Right lobe of liver (tissue), 6 donors: ENCODE measurements around the gene ERGIC1. TPM values are rescaled to one million over a fixed set of nuclear protein-coding genes. Genes with fewer than 3 reads are reported as not detected.

ENCODE experiments used
- ATAC-seq, 4 donors: fragments of 200-7000 bp; cut with Tn5 transposase; one replicate each; pipeline ENCODE4 v1.9.1; 2020; ENCODE audit warnings: mild to moderate bottlenecking in 4 of 4, moderate library complexity in 4 of 4
- DNase-seq, 3 donors: peaks; one replicate each; pipeline ENCODE4 v3.0.0-alpha.2; 2020
- H3K27ac ChIP-seq, 3 donors: fragments of 200-600 bp; one replicate each; pipeline ENCODE4 v1.8.0; 2022
- H3K27me3 ChIP-seq, 2 donors: fragments of 200-600 bp; one replicate each; pipeline ENCODE4 v1.8.0; 2022
- H3K36me3 ChIP-seq, 4 donors: fragments of 200-600 bp; sonication (generic) in 1 of 4; one replicate each; pipeline versions ENCODE4 v1.5.1 to v1.8.0; 2017 to 2022; ENCODE audit warnings: control low read depth in 1 of 4
- H3K4me1 ChIP-seq, 4 donors: fragments of 200-600 bp; sonication (generic) in 1 of 4; one replicate each; pipeline versions ENCODE4 v1.5.1 to v1.8.0; 2017 to 2022; ENCODE audit warnings: control low read depth in 1 of 4
- H3K4me3 ChIP-seq, 3 donors: fragments of 200-600 bp; one replicate each; pipeline ENCODE4 v1.8.0; 2022
- H3K9me3 ChIP-seq, 4 donors: fragments of 200-600 bp; sonication (generic) in 1 of 4; one replicate each; pipeline versions ENCODE4 v1.5.1 to v1.8.0; 2017 to 2022; ENCODE audit warnings: control low read depth in 1 of 4
- POLR2A ChIP-seq: fragments of 450-650 bp; IDR thresholded peaks from one replicate; pipeline ENCODE4 v1.6.1; 2017; ENCODE audit warnings: antibody characterized with exemption, mild to moderate bottlenecking
- WGBS: methylation state at CpG from one replicate; pipeline ENCODE4 v1.1.6; 2018; ENCODE audit warnings: low coverage, low lambda C conversion rate; ENCODE audit not compliant: insufficient coverage; ENCODE audit errors: missing lambda C conversion rate; 5-methylcytosine and 5-hydroxymethylcytosine counted together
- intact Hi-C, 2 donors: fragments of 100-400 bp; cut with DNase I; formaldehyde crosslinking; loops; one replicate each; pipeline versions ENCODE4 v1.11.2 to v1.14.1; 2022
- total RNA-seq, 6 experiments: library from RNA; depleted of rRNA in 2 of 6; stranded (reverse); fragments of >200 nt in 2 of 6; fragmentation: NEBNext Ultra II Directional in 3 of 6; extraction: Animal tissue kit (Norgen Biotek cat#: 25700) in 3 of 6; gene quantifications; one replicate each; pipeline versions ENCODE4 v1.1.0 to v1.2.4, GENCODE V29; 2016 to 2023
- TF ChIP-seq, protein P1 (sequence below), 4 donors: fragments of 200-600 bp in 3 of 4; fragments of 450-650 bp in 1 of 4; IDR thresholded peaks; one replicate each; pipeline versions ENCODE4 v1.5.1 to v1.8.0; 2016 to 2022; ENCODE audit warnings: antibody characterized with exemption in 4 of 4, mild to moderate bottlenecking in 2 of 4
- donor health status: DM: no; HTN: yes; CAD: no.
- donor health status: DM: no; HTN: no; CAD: no.
- donor health status: DM: no; HTN: no; CAD: no.
- donor health status: DM: no; HTN: yes; CAD: no.
- donor health status: DM: no; HTN: yes; CAD: no.

The ERGIC1 gene
- total RNA-seq, 6 experiments from 2014 or later: 103 to 264 (median 154) TPM

DNA sequence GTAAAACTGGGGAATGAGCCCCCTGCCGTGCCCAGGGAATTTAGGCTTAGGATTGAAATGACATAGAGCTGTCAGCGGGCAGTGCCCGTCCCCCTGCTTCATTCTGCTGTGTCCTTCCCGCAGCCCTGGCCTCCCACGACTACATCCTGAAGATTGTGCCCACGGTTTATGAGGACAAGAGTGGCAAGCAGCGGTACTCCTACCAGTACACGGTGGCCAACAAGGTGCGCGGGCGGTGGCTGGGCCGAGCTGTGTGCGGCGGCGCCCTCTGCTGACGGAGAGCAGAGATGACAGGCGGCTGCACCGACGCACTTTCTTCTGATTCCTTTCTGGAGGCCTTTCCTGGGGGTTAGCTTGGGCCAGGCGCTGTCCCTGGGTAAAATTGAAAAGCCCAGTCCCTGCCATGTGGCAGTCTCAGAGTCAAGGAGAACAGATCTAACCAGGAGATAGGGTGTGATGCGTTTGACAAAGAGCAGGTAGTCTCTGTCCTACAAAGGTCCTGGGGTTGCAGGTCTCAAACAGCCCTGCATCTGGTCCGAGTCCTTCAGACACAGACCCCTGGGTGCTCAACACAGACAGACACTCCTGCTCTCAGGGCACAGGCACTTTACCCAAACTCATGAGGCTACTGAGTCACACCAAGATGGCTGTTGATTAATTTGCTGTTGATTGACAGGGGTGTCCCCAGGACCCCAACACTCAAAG, 98.4 kb downstream of the ERGIC1 start:
- intact Hi-C loops: loop anchor here in 1 of 2 donors (5.0 kb wide), 1 partner anchor 220 kb away; no protein-coding TSS in a partner anchor
- Histone ChIP-seq H3K9me3 (no peaks in the 10 kb centered on the region), H3K36me3 (peaks cover 0 to 24% (median 11%) of the 10 kb centered on the region in 4 donors), H3K27ac (peak overlapping the region in 1 of 3 donors; percentile 6), H3K4me1 (peaks cover 0 to 7% (median 0%) of the 10 kb centered on the region in 4 donors), H3K27me3 (no peaks in the 10 kb centered on the region), H3K4me3 (no peak overlapping the region)
- TF ChIP-seq, protein P1, sequence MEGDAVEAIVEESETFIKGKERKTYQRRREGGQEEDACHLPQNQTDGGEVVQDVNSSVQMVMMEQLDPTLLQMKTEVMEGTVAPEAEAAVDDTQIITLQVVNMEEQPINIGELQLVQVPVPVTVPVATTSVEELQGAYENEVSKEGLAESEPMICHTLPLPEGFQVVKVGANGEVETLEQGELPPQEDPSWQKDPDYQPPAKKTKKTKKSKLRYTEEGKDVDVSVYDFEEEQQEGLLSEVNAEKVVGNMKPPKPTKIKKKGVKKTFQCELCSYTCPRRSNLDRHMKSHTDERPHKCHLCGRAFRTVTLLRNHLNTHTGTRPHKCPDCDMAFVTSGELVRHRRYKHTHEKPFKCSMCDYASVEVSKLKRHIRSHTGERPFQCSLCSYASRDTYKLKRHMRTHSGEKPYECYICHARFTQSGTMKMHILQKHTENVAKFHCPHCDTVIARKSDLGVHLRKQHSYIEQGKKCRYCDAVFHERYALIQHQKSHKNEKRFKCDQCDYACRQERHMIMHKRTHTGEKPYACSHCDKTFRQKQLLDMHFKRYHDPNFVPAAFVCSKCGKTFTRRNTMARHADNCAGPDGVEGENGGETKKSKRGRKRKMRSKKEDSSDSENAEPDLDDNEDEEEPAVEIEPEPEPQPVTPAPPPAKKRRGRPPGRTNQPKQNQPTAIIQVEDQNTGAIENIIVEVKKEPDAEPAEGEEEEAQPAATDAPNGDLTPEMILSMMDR (IDR thresholded peaks at IDR 0.05): peak; percentile 90 to 96 (median 96)
- no peak for TF ChIP-seq POLR2A
- ATAC-seq (peak; percentile 91 to 99 (median 96)), DNase-seq (peak; percentile 79 to 81 (median 79))
- 13% methylated on average over 6 of the region's 22 CpGs for WGBS

DNA sequence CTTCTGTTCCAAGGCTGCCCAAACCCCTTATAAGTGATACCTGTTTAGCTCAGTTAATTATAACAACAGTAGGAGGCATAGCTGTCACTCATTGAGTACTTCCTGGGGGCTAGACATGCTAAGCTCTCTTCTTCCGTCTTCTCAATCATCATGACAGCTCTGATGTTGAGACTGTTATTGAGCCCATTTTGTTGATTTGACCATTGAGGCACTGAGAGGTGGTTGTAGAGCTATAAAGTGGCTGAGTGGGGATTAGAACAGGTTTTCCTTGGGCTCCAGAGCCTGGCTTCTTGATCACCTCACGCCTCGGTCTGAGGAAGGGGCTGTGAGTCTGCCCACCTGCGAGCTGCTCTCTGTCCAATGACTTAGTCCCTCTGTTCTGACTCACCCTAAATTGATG, 99.2 kb downstream of the ERGIC1 start:
- no peaks in the 10 kb centered on the region for H3K9me3 ChIP-seq
- 97% methylated on average over 4 of the region's 4 CpGs for WGBS
- H3K4me3 ChIP-seq: no peak overlapping the region
- H3K27ac ChIP-seq: no peak overlapping the region
- peaks cover 0 to 7% (median 0%) of the 10 kb centered on the region in 4 donors for H3K4me1 ChIP-seq
- intact Hi-C loops: loop anchor here in 1 of 2 donors (5.0 kb wide), 1 partner anchor 221 kb away; no protein-coding TSS in a partner anchor
- DNase-seq (no peak), ATAC-seq (no peak)
- H3K36me3 ChIP-seq: peaks cover 0 to 31% (median 13%) of the 10 kb centered on the region in 4 donors
- no peaks in the 10 kb centered on the region for H3K27me3 ChIP-seq
- TF ChIP-seq, protein P1 (IDR thresholded peaks at IDR 0.05): no peak
- no peak for TF ChIP-seq POLR2A

DNA sequence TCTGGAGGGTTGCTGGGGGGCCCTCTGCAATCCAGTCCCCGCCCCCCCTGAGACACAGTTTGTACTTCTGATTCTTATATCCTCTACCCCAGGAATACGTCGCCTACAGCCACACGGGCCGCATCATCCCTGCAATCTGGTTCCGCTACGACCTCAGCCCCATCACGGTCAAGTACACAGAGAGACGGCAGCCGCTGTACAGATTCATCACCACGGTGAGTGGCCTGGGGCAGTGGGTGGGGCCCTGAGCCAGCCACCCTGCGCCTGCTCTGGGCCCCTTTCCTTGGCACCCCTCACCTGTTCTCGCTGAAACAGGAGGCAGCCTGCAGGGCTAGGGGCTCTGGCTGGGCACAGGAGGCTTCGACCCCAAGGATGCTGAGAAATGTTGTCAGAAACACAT, 101.0 kb downstream of the ERGIC1 start:
- intact Hi-C loops: loop anchor here in 1 of 2 donors (5.0 kb wide), 1 partner anchor 223 kb away; no protein-coding TSS in a partner anchor
- ATAC-seq: no peak

DNA sequence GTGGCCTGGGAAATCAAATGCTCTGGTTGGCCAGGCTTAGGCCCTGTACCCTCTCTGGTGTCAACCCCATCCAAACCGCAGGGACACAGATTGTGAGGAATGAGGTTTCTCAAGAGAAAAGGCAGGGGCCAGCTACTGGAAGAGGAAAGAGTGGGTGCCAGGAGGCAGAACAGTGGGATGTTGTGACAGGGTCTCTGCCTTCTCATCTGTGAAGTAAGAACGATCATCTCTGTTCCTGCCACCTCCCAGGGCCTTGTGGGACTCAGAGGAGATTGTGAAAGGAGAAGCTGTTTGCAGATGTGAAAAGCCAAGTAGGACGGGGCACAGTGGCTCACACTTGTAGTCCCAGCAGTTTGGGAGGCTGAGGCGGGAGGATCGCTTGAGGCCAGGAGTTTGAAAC, 102.3 kb downstream of the ERGIC1 start:
- intact Hi-C loops: loop anchor here in 1 of 2 donors (5.0 kb wide), 1 partner anchor 224 kb away; no protein-coding TSS in a partner anchor
- ATAC-seq (no peak), DNase-seq (no peak)
- Histone ChIP-seq H3K36me3 (peaks cover 0 to 56% (median 17%) of the 10 kb centered on the region in 4 donors), H3K27ac (no peak overlapping the region), H3K27me3 (no peaks in the 10 kb centered on the region), H3K4me3 (no peak overlapping the region), H3K4me1 (peaks cover 0 to 7% (median 0%) of the 10 kb centered on the region in 4 donors), H3K9me3 (no peaks in the 10 kb centered on the region)
- WGBS: 81% methylated on average over 2 of the region's 5 CpGs
- TF ChIP-seq, protein P1 (IDR thresholded peaks at IDR 0.05): no peak
- no peak for TF ChIP-seq POLR2A

More for the DNA sequence above, 101.0 kb downstream of the ERGIC1 start:
- DNase-seq: no peak
- Histone ChIP-seq H3K36me3 (peaks cover 0 to 46% (median 14%) of the 10 kb centered on the region in 4 donors), H3K4me3 (no peak overlapping the region), H3K27me3 (no peaks in the 10 kb centered on the region), H3K27ac (no peak overlapping the region), H3K4me1 (peaks cover 0 to 7% (median 0%) of the 10 kb centered on the region in 4 donors), H3K9me3 (no peaks in the 10 kb centered on the region)
- no peak for TF ChIP-seq POLR2A
- TF ChIP-seq, protein P1 (IDR thresholded peaks at IDR 0.05): no peak
- WGBS: 91% methylated on average over 12 of the region's 14 CpGs
